ENCODE measurements around the gene DIPK2A.

Gene DIPK2A

GRCh38 chr3:143974271-143975238 lies 2.9 kb downstream of the DIPK2A start:
- no peak for DNase-seq (ENCODE audit: low spot score)

GRCh38 chr3:143975554-143976152 lies 4.0 kb downstream of the DIPK2A start:
- DNase-seq (ENCODE audit: low spot score) = peak; percentile 7

- DNase-seq (ENCODE audit: low spot score) = no peak
Observed at GRCh38 chr3:143977341-143978262, 6.0 kb downstream of the DIPK2A start.

GRCh38 chr3:143978263-143978631 lies 6.6 kb downstream of the DIPK2A start:
- no peak for DNase-seq (ENCODE audit: low spot score)

GRCh38 chr3:143979041-143979440 lies 7.4 kb downstream of the DIPK2A start:
- no peak for DNase-seq (ENCODE audit: low spot score)

GRCh38 chr3:143979813-143980212 lies 8.2 kb downstream of the DIPK2A start:
- DNase-seq (ENCODE audit: low spot score) = no peak

GRCh38 chr3:143988306-143988705 lies 16.7 kb downstream of the DIPK2A start:
- DNase-seq (ENCODE audit: low spot score) = no peak

GRCh38 chr3:143989461-143989860 lies 17.8 kb downstream of the DIPK2A start:
- DNase-seq (ENCODE audit: low spot score) = no peak

GRCh38 chr3:143991713-143992112 lies 20.1 kb downstream of the DIPK2A start:
- DNase-seq (ENCODE audit: low spot score) = no peak

- DNase-seq (ENCODE audit: low spot score) = no peak
Observed at GRCh38 chr3:143998266-143998665, 26.6 kb downstream of the DIPK2A start.

GRCh38 chr3:144003051-144003450 lies 31.4 kb downstream of the DIPK2A start:
- DNase-seq (ENCODE audit: low spot score) = no peak

GRCh38 chr3:144010371-144010770 lies 38.7 kb downstream of the DIPK2A start:
- no peak for DNase-seq (ENCODE audit: low spot score)

GRCh38 chr3:144011251-144011799 lies 39.7 kb downstream of the DIPK2A start:
- no peak for DNase-seq (ENCODE audit: low spot score)

GRCh38 chr3:144015133-144015532 lies 43.5 kb downstream of the DIPK2A start:
- DNase-seq (ENCODE audit: low spot score) = no peak

GRCh38 chr3:144018776-144019175 lies 47.2 kb downstream of the DIPK2A start:
- no peak for DNase-seq (ENCODE audit: low spot score)
